ENCODE results near the gene ARF4.

DNA sequence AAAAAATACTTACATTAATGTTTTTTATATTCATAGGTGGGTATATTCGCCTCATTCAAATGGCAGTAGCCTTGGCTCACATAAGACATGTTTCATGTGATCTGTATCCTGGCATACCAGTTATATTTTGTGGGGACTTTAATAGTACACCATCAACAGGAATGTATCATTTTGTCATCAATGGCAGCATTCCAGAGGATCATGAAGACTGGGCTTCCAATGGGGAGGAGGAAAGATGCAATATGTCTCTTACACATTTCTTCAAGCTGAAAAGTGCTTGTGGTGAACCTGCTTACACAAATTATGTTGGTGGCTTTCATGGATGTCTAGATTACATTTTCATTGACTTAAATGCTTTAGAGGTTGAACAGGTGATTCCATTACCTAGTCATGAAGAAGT lies 37.6 kb downstream of the ARF4 start:
- TF ChIP-seq, protein P1, sequence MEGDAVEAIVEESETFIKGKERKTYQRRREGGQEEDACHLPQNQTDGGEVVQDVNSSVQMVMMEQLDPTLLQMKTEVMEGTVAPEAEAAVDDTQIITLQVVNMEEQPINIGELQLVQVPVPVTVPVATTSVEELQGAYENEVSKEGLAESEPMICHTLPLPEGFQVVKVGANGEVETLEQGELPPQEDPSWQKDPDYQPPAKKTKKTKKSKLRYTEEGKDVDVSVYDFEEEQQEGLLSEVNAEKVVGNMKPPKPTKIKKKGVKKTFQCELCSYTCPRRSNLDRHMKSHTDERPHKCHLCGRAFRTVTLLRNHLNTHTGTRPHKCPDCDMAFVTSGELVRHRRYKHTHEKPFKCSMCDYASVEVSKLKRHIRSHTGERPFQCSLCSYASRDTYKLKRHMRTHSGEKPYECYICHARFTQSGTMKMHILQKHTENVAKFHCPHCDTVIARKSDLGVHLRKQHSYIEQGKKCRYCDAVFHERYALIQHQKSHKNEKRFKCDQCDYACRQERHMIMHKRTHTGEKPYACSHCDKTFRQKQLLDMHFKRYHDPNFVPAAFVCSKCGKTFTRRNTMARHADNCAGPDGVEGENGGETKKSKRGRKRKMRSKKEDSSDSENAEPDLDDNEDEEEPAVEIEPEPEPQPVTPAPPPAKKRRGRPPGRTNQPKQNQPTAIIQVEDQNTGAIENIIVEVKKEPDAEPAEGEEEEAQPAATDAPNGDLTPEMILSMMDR (conservative IDR thresholded peaks at IDR 0.05) = no peak
- TF ChIP-seq EZH2 (IDR thresholded peaks at IDR 0.05; ENCODE audit: low read depth) = no peak
